ENCODE measurements around the gene HIBCH.

GRCh38 chr2:190214426-190215194 is 105.0 kb downstream of the HIBCH start:
- no peak for TF ChIP-seq CTCF (IDR thresholded peaks at IDR 0.05)
- TF ChIP-seq POLR2A (IDR thresholded peaks at IDR 0.05) = no peak

Data from testis (tissue), 2 donors.